Choroid plexus epithelial cell (primary cell): ENCODE data around the gene PHF19.

Experiments used
- DNase-seq: peaks from one replicate; pipeline ENCODE4 v3.0.0-alpha.2; 2010; ENCODE audit warnings: low read depth
- H3K4me3 ChIP-seq: 2 replicates; pipeline ENCODE4 v1.5.1; 2011; ENCODE audit warnings: low read depth, mild to moderate bottlenecking, control low read depth, low read length, moderate library complexity
- CTCF ChIP-seq: conservative IDR thresholded peaks from 2 replicates; pipeline ENCODE4 v1.5.1; 2011; ENCODE audit warnings: low read depth, mild to moderate bottlenecking, control low read depth, inconsistent platforms, low read length, moderate library complexity

The PHF19 gene

DNA sequence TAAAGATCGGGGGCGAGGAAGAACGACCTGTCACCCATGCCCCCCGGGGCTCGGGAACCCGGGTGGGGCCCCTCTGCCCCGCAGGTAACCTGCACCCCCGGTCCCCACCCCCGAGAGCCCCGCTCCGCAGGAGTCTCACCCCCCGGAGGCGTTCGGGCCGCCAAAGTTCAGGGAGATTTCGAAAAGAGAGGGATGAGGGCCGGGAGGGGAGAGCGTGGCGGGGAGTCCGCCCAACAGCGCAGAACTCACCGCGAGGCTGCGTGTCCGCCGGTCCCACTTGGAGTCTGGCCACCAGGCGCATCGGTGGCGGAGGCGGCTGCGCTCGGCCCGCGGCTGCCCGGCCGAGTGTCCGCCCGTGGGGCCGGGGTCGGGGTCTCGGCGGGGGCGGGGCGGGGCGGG lies at the start of gene PHF19:
Gene PHF19 (minus strand): TSS at position 347 of the 399 bp plus-strand sequence. CDS start 2,447 bp downstream, outside the sequence.
- peak within 1 kb of the TSS; percentile 68 for H3K4me3 ChIP-seq
- TF ChIP-seq CTCF, result no peak
- peak; percentile 34 for DNase-seq

DNA sequence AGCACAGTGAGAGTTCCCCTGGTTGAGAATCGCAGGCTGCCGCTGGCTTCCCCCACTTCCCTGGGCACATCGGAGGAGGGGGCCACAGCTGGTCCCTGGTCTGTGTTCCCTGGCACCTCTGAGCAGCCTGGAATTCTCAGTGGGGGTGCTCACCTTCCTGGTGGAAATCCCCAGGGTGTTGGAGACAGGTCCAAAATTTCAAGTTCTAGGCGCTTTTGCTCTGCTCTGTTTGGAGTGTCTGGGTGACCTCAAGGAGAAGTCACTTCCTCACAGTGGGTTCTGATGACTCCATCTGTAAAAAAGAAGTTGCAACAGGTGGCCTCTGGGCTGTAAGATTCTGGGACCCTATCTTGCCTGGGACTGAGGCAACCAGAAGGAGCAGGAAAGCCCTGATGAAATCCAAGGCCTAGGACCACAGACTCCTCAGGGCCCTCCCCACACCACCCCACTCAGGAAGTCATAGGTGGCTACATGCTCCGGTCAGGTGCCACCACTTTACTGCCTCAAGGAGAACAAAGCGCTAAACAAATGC lies 49.5 kb upstream of the PHF19 start, which contains the start of gene TRAF1:
Gene TRAF1 (minus strand): TSS at position 400 of the 532 bp plus-strand sequence. CDS start 721 bp downstream, outside the sequence.
- TF ChIP-seq CTCF, result no peak
- no peak for DNase-seq
- H3K4me3 ChIP-seq, result no peak within 1 kb of the TSS

DNA sequence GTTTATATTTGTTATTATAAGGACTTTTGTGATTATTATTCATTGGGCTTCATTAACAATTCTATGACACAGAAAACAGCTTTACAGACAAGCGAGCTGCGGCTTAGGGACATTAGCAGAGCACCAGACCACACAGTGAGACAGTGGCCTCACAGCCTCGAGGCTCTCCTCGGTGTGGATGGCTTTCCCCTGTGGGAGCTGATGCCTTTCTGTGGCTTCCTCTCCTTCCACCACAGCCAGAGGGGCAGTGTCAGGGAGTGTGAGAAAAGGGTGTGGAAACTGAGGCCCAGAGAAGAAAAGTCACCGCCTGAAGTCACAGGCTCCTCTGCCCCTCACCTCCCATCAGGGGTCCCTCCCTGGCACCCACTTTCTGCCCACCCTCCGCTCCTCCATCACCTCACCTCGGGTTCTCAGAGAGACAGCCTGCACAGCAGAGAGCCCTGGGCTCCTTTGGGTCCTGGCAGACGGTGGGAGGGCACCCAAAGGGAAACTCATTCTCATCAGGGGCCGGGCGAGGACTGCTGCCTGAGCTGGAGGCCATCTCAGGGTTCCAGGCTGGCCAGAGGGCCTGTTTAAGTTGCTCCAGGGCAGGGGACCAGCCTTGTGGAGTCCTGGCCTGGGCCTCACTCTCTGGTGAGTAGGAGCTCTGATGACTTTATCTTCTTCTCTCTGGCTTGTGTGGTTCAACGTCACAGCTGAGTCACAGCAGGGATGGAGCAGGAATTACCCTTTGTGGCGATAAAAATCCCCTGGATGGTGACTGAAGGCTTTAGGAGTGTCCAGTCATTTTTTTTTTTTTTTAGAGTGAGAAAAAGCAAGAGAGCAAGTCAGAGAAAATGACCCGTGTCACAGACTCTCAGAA lies 48.8 kb upstream of the PHF19 start:
- TF ChIP-seq CTCF, result no peak
- no peak overlapping the region for H3K4me3 ChIP-seq
- peak; percentile 75 for DNase-seq

GRCh38 chr9:120924698-120925534 lies 47.9 kb upstream of the PHF19 start:
- DNase-seq, result no peak
- TF ChIP-seq CTCF, result no peak
- no peak overlapping the region for H3K4me3 ChIP-seq

DNA sequence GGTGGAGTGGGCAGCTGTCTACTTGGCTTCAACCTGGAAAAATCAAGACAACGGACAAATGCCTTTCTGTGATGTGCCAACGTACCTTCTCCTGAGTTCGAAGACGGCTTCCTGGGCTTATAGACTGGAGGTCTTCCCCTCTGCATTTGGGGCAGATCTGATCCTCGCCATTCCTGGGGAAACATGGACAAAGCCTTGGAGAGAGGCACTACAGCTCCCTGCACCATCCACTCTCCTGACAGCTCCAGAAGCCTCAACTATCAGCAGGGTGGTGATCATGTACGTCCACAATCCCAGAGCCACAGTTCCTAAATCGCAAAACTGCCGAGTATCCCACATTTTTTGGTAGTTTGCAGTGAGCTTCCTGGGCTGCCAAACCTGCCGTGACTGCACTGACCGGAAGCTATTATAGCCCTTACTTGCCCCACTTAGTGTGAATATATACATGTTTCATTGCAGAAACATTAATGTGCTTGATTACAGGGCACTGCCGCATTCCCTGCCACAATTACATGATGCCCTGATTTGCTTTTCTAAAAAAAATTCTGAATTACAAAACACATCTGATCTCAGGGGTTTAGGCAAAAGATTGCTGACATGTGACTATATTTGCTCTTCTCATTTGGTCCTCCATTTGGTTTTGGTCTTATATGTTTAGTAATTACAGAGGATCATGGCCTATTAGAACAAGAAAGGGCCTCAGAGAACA lies 46.8 kb upstream of the PHF19 start:
- no peak for DNase-seq
- no peak overlapping the region for H3K4me3 ChIP-seq
- TF ChIP-seq CTCF, result no peak

GRCh38 chr9:120922404-120923195 lies 45.6 kb upstream of the PHF19 start:
- DNase-seq, result no peak
- no peak for TF ChIP-seq CTCF
- H3K4me3 ChIP-seq, result no peak overlapping the region
